DOHH2 (cell line): ENCODE measurements around the gene TGFBR3.

ENCODE experiments used
- H3F3A ChIP-seq: fragments of 200-600 bp; sonication (generic), shearing (Covaris generic); 2 replicates; pipeline ENCODE4 v1.6.0; 2016; ENCODE audit warnings: antibody characterized with exemption, mild to moderate bottlenecking; ENCODE audit not compliant: control insufficient read depth, insufficient read depth
- H3K27ac ChIP-seq: fragments of 200-600 bp; sonication (generic); 2 replicates; pipeline ENCODE4 v1.5.1; 2014; ENCODE audit warnings: low read depth, mild to moderate bottlenecking, low read length, moderate library complexity
- H3K27me3 ChIP-seq: fragments of 200-600 bp; sonication (generic); 2 replicates; pipeline ENCODE4 v1.6.1; 2014; ENCODE audit warnings: mild to moderate bottlenecking, low read length, mixed read lengths; ENCODE audit not compliant: control insufficient read depth
- H3K36me3 ChIP-seq: fragments of 200-600 bp; sonication (generic); 2 replicates; pipeline ENCODE4 v1.6.1; 2014; ENCODE audit warnings: mild to moderate bottlenecking, low read length, moderate library complexity, mixed read lengths; ENCODE audit not compliant: control insufficient read depth
- H3K4me1 ChIP-seq: fragments of 200-600 bp; sonication (generic); 2 replicates; pipeline ENCODE4 v1.6.1; 2014; ENCODE audit warnings: mild to moderate bottlenecking, low read length, mixed read lengths; ENCODE audit not compliant: control insufficient read depth
- H3K4me2 ChIP-seq: fragments of 200-600 bp; sonication (generic); 2 replicates; pipeline ENCODE4 v1.6.0; 2014; ENCODE audit warnings: mild to moderate bottlenecking, low read length, moderate library complexity
- H3K4me3 ChIP-seq: fragments of 200-600 bp; sonication (generic); 2 replicates; pipeline ENCODE4 v1.5.1; 2014; ENCODE audit warnings: mild to moderate bottlenecking, low read length, mixed read lengths
- H3K79me2 ChIP-seq: fragments of 200-600 bp; sonication (generic); 2 replicates; pipeline ENCODE4 v1.6.1; 2014; ENCODE audit warnings: mild to moderate bottlenecking, low read length, mixed read lengths; ENCODE audit not compliant: control insufficient read depth
- H3K9me2 ChIP-seq: fragments of 200-600 bp; sonication (generic); replicated peaks from 2 replicates; pipeline ENCODE4 v1.6.1; 2014; ENCODE audit warnings: mild to moderate bottlenecking, low read length, mixed read lengths; ENCODE audit not compliant: control insufficient read depth
- H3K9me3 ChIP-seq: fragments of 200-600 bp; sonication (generic); 2 replicates; pipeline ENCODE4 v1.6.1; 2014; ENCODE audit warnings: antibody characterized with exemption, low read length, mixed read lengths; ENCODE audit not compliant: control insufficient read depth, insufficient read depth
- H4K20me1 ChIP-seq: fragments of 200-600 bp; sonication (generic); 2 replicates; pipeline ENCODE4 v1.6.0; 2014; ENCODE audit warnings: low read depth, mild to moderate bottlenecking, antibody characterized with exemption, low read length, moderate library complexity; ENCODE audit not compliant: control insufficient read depth, insufficient read depth
- EZH2phosphoT487 ChIP-seq: fragments of 200-600 bp; sonication (generic); IDR thresholded peaks from 2 replicates; pipeline ENCODE4 v1.6.1; 2017; ENCODE audit warnings: borderline replicate concordance, mild to moderate bottlenecking, antibody characterized with exemption, low read length, moderate library complexity, mixed read lengths
- TF ChIP-seq, protein P1 (sequence below): fragments of 200-600 bp; sonication (generic); IDR thresholded peaks from one replicate; pipeline ENCODE4 v1.5.1; 2014; ENCODE audit warnings: antibody characterized with exemption, mild to moderate bottlenecking, low read depth, low read length; ENCODE audit not compliant: poor library complexity, severe bottlenecking

The TGFBR3 gene

DNA sequence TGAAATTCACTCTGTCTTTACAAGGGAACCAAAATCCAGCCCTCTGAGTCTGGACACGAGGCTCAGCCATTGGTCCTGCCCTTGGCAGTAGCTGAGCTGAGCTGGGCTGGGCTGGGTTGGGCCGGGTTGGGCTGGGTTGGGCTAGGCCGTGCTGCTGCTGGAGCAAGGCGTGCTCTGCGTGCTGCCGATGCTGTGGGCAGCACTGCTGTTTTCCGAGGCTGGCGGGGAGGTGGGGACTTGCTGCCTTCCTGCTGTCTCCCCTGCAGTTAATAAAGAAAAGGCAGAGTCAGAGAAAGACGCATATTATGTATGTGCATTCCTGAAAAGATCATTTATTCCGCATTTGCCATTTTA lies 202.4 kb downstream of the TGFBR3 start:
- Histone ChIP-seq H3K4me3 (no peak overlapping the region), H3K79me2 (no peaks in the 10 kb centered on the region), H3F3A (no peaks in the 10 kb centered on the region), H3K4me2 (no peak overlapping the region), H3K36me3 (no peaks in the 10 kb centered on the region), H3K27me3 (no peaks in the 10 kb centered on the region), H4K20me1 (no peaks in the 10 kb centered on the region), H3K9me3 (no peaks in the 10 kb centered on the region), H3K4me1 (no peaks in the 10 kb centered on the region), H3K27ac (no peak overlapping the region), H3K9me2 (no peaks in the 10 kb centered on the region)
- TF ChIP-seq, protein P1, sequence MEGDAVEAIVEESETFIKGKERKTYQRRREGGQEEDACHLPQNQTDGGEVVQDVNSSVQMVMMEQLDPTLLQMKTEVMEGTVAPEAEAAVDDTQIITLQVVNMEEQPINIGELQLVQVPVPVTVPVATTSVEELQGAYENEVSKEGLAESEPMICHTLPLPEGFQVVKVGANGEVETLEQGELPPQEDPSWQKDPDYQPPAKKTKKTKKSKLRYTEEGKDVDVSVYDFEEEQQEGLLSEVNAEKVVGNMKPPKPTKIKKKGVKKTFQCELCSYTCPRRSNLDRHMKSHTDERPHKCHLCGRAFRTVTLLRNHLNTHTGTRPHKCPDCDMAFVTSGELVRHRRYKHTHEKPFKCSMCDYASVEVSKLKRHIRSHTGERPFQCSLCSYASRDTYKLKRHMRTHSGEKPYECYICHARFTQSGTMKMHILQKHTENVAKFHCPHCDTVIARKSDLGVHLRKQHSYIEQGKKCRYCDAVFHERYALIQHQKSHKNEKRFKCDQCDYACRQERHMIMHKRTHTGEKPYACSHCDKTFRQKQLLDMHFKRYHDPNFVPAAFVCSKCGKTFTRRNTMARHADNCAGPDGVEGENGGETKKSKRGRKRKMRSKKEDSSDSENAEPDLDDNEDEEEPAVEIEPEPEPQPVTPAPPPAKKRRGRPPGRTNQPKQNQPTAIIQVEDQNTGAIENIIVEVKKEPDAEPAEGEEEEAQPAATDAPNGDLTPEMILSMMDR: no peak
- TF ChIP-seq EZH2phosphoT487: no peak

DNA sequence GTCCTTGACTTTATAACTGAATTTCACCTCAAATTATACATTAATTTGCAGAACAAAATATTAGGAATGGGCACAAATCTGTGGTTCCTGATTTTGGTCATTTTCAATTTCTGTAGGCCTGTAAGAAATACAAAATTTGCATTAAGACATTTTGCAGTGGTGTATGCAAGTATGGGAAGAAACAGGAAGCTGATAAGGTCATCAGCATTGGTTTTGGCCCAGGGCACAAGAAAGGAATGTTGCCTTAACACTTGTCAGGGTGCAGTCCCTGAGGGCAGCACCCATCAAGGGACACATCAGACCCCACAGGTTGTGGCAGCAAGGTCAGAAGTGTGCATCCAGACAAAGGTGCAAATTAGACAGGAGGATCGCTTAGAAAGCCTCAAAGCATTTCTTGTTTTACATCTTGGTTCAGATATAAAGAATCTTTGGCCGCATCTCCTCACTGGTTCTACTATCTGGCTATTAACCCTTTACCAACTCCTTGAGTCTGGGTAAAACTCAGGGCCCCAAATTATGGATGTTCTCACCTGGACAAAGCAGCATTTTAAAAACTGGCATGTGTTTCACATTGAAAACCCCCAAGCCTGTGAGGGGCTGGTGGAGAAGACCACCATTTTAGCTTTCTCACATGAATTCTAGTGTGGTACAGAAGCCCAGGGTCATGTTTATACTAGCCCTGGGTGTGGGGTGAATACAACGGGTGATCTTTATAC lies 202.9 kb downstream of the TGFBR3 start:
- Histone ChIP-seq H3K27ac (no peak overlapping the region), H3K79me2 (no peaks in the 10 kb centered on the region), H3K4me2 (no peak overlapping the region), H3K36me3 (no peaks in the 10 kb centered on the region), H3K27me3 (no peaks in the 10 kb centered on the region), H3K9me2 (no peaks in the 10 kb centered on the region), H4K20me1 (no peaks in the 10 kb centered on the region), H3K4me1 (no peaks in the 10 kb centered on the region), H3K9me3 (no peaks in the 10 kb centered on the region), H3F3A (no peaks in the 10 kb centered on the region), H3K4me3 (no peak overlapping the region)
- no peak for TF ChIP-seq EZH2phosphoT487
- TF ChIP-seq, protein P1: no peak

DNA sequence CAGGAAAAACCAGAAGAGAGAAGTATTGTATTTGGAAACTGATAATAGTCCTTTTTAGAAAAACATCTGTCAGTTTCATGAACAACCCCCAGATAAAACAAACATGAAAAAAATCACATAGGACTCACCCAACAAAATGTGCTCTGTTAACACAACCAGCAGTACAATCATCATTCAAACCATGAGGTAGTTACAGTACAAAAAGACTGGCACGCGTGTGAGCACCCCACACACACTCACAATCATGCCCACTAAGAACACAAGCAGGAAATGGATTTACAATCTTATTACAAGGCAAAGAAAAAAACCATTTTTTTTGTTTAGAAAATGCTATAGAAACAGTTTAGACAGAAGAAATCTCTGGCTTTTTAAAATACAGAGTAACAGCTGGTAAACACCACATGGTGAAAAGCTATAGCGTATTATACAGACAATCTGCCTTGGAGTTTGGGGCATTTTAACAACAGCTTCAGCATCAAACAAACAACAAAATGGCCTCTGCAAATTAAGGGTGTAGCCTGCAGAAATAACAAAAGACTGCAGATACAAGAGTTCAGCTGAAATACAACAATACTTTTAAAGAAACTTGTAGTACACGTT lies 205.3 kb downstream of the TGFBR3 start:
- H3K36me3 ChIP-seq: no peaks in the 10 kb centered on the region
- H3K9me2 ChIP-seq: no peaks in the 10 kb centered on the region
- no peaks in the 10 kb centered on the region for H3K9me3 ChIP-seq
- no peaks in the 10 kb centered on the region for H3K4me1 ChIP-seq
- no peaks in the 10 kb centered on the region for H3K79me2 ChIP-seq
- TF ChIP-seq, protein P1: no peak
- TF ChIP-seq EZH2phosphoT487: no peak
- no peaks in the 10 kb centered on the region for H3F3A ChIP-seq
- no peaks in the 10 kb centered on the region for H4K20me1 ChIP-seq
- H3K4me2 ChIP-seq: no peak overlapping the region
- no peaks in the 10 kb centered on the region for H3K27me3 ChIP-seq
- H3K27ac ChIP-seq: no peak overlapping the region
- H3K4me3 ChIP-seq: no peak overlapping the region
